ENCODE measurements around the gene LARP4.

Gene LARP4

GRCh38 chr12:50390316-50390741 lies 10.4 kb upstream of the LARP4 start:
- no peak for TF ChIP-seq CTCF (IDR thresholded peaks at IDR 0.05; ENCODE audit: extremely low read depth, missing control alignments)
- no peak for DNase-seq (ENCODE audit: low spot score)

- DNase-seq (ENCODE audit: low spot score) = no peak
- no peak for TF ChIP-seq CTCF (IDR thresholded peaks at IDR 0.05; ENCODE audit: extremely low read depth, missing control alignments)
Observed at GRCh38 chr12:50394469-50395029, 6.1 kb upstream of the LARP4 start.

DNA sequence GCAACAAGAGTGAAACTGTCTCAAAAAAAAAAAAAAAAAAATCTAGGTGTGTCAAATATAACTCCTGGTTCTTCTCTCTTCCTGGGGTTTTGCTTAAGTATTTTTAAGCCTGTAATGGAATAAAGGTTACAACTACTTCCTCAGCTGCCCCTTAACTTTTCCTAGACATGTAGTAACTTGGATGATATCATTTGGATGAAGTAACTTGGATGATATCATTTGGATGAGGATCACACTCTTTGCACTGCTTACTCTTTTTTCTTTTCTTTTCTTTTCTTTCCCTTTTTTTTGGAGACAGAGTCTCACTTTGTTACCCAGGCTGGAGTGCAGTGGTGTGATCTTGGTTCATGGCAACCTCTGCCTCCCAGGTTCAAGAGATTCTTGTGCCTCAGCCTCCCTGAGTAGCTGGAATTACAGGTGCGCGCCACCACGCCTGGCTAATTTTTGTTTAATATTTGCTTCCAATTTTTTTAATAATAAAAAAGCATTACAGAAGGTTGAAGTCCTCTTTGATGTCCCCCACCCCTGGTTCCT lies 3.5 kb upstream of the LARP4 start:
- TF ChIP-seq CTCF (IDR thresholded peaks at IDR 0.05; ENCODE audit: extremely low read depth, missing control alignments) = no peak
- DNase-seq (ENCODE audit: low spot score) = no peak

- DNase-seq (ENCODE audit: low spot score) = no peak
- TF ChIP-seq CTCF (IDR thresholded peaks at IDR 0.05; ENCODE audit: extremely low read depth, missing control alignments) = no peak
Observed at GRCh38 chr12:50398931-50399330, 1.8 kb upstream of the LARP4 start.

DNA sequence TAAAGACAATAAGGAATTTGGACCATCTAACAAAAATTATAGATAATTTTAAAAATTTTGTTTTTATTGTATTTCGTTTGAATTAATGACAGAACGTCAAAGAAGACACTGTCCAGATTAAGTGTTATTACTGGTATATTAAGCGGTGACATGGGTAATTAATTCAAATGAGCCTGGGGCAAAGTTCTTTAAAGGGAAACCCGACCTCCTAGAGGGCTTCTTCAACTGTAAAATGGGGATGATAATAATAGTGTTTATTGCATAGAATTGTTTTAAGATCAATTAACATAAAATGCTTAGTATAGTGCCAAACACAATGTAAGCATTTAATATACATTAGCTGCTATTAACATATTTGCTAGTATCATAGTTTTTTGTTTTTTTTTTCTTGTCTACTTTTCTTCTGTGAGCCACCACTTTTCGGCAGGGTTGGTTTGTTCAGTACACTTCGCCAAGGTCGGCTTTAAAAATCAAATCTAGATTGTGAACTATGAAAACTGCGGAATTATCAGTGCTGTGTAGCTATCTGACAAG lies 514 bp upstream of the LARP4 start:
- DNase-seq (ENCODE audit: low spot score) = peak; percentile 21
- no peak for TF ChIP-seq CTCF (IDR thresholded peaks at IDR 0.05; ENCODE audit: extremely low read depth, missing control alignments)

- peak; percentile 16 for DNase-seq (ENCODE audit: low spot score)
- no peak for TF ChIP-seq CTCF (IDR thresholded peaks at IDR 0.05; ENCODE audit: extremely low read depth, missing control alignments)
Observed at GRCh38 chr12:50401500-50402081, 906 bp downstream of the LARP4 start.

GRCh38 chr12:50402264-50403000 lies 1.7 kb downstream of the LARP4 start:
- TF ChIP-seq CTCF (IDR thresholded peaks at IDR 0.05; ENCODE audit: extremely low read depth, missing control alignments) = no peak
- no peak for DNase-seq (ENCODE audit: low spot score)

Measured in GM20000 (cell line).